Gastroesophageal sphincter (tissue), 4 donors: ENCODE data around the gene HHAT. TPM values are rescaled to one million over a fixed set of nuclear protein-coding genes. Genes with fewer than 3 reads are reported as not detected.
A peak's percentile ranks its signal among the peaks of the same experiment; 100 is the strongest.

Experiments
- ATAC-seq: fragments of 150-250 bp; one replicate; pipeline ENCODE4 v1.9.1; 2016; ENCODE audit warnings: mild to moderate bottlenecking, moderate library complexity
- H3K27ac ChIP-seq, 4 donors: fragments of 200-600 bp; sonication (generic) in 3 of 4; 1 replicate in 3 of 4; 2 replicates in 1 of 4; pipeline ENCODE4 v1.5.1; 2016 to 2019
- H3K27me3 ChIP-seq: fragments of 200-600 bp; sonication (generic); one replicate; pipeline ENCODE4 v1.5.1; 2019
- H3K36me3 ChIP-seq, 2 donors: fragments of 200-600 bp; sonication (generic); one replicate each; pipeline ENCODE4 v1.5.1; 2019; ENCODE audit warnings: control low read depth in 1 of 2
- H3K4me1 ChIP-seq, 3 donors: fragments of 200-600 bp; sonication (generic); 1 replicate in 2 of 3; 2 replicates in 1 of 3; pipeline ENCODE4 v1.5.1; 2016 to 2019; ENCODE audit warnings: control low read depth in 2 of 3
- H3K4me3 ChIP-seq, 2 donors: fragments of 200-600 bp; sonication (generic); one replicate each; pipeline ENCODE4 v1.5.1; 2019; ENCODE audit warnings: mild to moderate bottlenecking in 1 of 2, moderate library complexity in 1 of 2
- H3K9me3 ChIP-seq, 3 donors: fragments of 200-600 bp; sonication (generic); one replicate each; pipeline ENCODE4 v1.5.1; 2017 to 2019; ENCODE audit warnings: control low read depth in 2 of 3
- CTCF ChIP-seq, 4 experiments: fragments of 200-600 bp in 2 of 4; fragments of 450-650 bp in 2 of 4; sonication (generic) in 1 of 4; IDR thresholded peaks; one replicate each; pipeline ENCODE4 v1.5.1; 2017 to 2019; ENCODE audit warnings: antibody characterized with exemption in 4 of 4, mild to moderate bottlenecking in 2 of 4, moderate library complexity in 2 of 4
- EP300 ChIP-seq: sonication (generic); formaldehyde crosslinking; IDR thresholded peaks from one replicate; pipeline ENCODE4 v1.6.1; 2017; ENCODE audit warnings: antibody characterized with exemption, mild to moderate bottlenecking
- POLR2A ChIP-seq, 2 donors: fragments of 450-650 bp; IDR thresholded peaks; one replicate each; pipeline ENCODE4 v1.6.1; 2017; ENCODE audit warnings: antibody characterized with exemption in 2 of 2, mild to moderate bottlenecking in 2 of 2, moderate library complexity in 1 of 2
- POLR2AphosphoS5 ChIP-seq: sonication (generic); formaldehyde crosslinking; IDR thresholded peaks from one replicate; pipeline ENCODE4 v1.6.1; 2017; ENCODE audit warnings: antibody characterized with exemption
- WGBS, 2 donors: methylation state at CpG; one replicate each; pipeline ENCODE4 v1.1.5; 2018; ENCODE audit warnings: low coverage in 1 of 2; 5-methylcytosine and 5-hydroxymethylcytosine counted together
- total RNA-seq, 4 donors: library from RNA; depleted of rRNA; stranded (reverse); fragments of >200 nt; gene quantifications; one replicate each; pipeline ENCODE4 v1.1.0, GENCODE V29; 2016

Gene HHAT
- total RNA-seq, 4 donors from 2014 or later: 1.2 to 2.4 (median 1.9) TPM

- Histone ChIP-seq H3K9me3 (peaks cover 0 to 3% (median 0%) of the 10 kb centered on the region in 3 donors), H3K27ac (no peak overlapping the region), H3K4me1 (no peaks in the 10 kb centered on the region), H3K4me3 (no peak overlapping the region), H3K36me3 (no peaks in the 10 kb centered on the region), H3K27me3 (no peaks in the 10 kb centered on the region)
- no peak for TF ChIP-seq POLR2A (IDR thresholded peaks at IDR 0.05)
- no peak for TF ChIP-seq CTCF (IDR thresholded peaks at IDR 0.05)
- no peak for TF ChIP-seq EP300
- TF ChIP-seq POLR2AphosphoS5: no peak
- WGBS, 2 donors: 60 to 93% methylated on average over 3 to 5 of the region's 6 CpGs
- ATAC-seq: no peak
Measured at GRCh38 chr1:210573141-210573540, 244.4 kb downstream of the HHAT start.

- no peak overlapping the region for H3K27ac ChIP-seq
- H3K36me3 ChIP-seq: no peaks in the 10 kb centered on the region
- no peak for ATAC-seq
- no peak overlapping the region for H3K4me3 ChIP-seq
- 52 to 62% methylated on average over 6 to 10 of the region's 10 CpGs for WGBS, 2 donors
- TF ChIP-seq EP300: no peak
- no peak for TF ChIP-seq CTCF (IDR thresholded peaks at IDR 0.05)
- TF ChIP-seq POLR2A (IDR thresholded peaks at IDR 0.05): no peak
- no peak for TF ChIP-seq POLR2AphosphoS5
- H3K9me3 ChIP-seq: no peaks in the 10 kb centered on the region
- no peaks in the 10 kb centered on the region for H3K27me3 ChIP-seq
- H3K4me1 ChIP-seq: no peaks in the 10 kb centered on the region
Measured at GRCh38 chr1:210582205-210582970, 253.7 kb downstream of the HHAT start.

GRCh38 chr1:210584439-210585113 lies 255.9 kb downstream of the HHAT start:
- peak in 3 of 4 experiments; percentile 36 to 61 (median 44) for TF ChIP-seq CTCF (IDR thresholded peaks at IDR 0.05)
- TF ChIP-seq EP300: no peak
- ATAC-seq: peak; percentile 41
- 11 to 60% methylated on average over 1 to 3 of the region's 3 CpGs for WGBS, 2 donors

GRCh38 chr1:210586771-210587170 lies 258.1 kb downstream of the HHAT start:
- Histone ChIP-seq H3K9me3 (no peaks in the 10 kb centered on the region), H3K27ac (no peak overlapping the region), H3K36me3 (no peaks in the 10 kb centered on the region), H3K4me3 (no peak overlapping the region), H3K27me3 (no peaks in the 10 kb centered on the region), H3K4me1 (no peaks in the 10 kb centered on the region)
- TF ChIP-seq POLR2A (IDR thresholded peaks at IDR 0.05) (no peak), POLR2AphosphoS5 (no peak), EP300 (no peak), CTCF (IDR thresholded peaks at IDR 0.05) (no peak)
- WGBS, 2 donors: 40% methylated on average over 4 of the region's 4 CpGs; no CpG with 5 or more reads in 1 of the 2 donors
- no peak for ATAC-seq

More at GRCh38 chr1:210584439-210585113, 255.9 kb downstream of the HHAT start:
- Histone ChIP-seq H3K4me1 (no peaks in the 10 kb centered on the region), H3K27me3 (no peaks in the 10 kb centered on the region), H3K4me3 (no peak overlapping the region), H3K9me3 (no peaks in the 10 kb centered on the region), H3K36me3 (no peaks in the 10 kb centered on the region), H3K27ac (no peak overlapping the region)

GRCh38 chr1:210587566-210587965 lies 258.9 kb downstream of the HHAT start:
- Histone ChIP-seq H3K36me3 (no peaks in the 10 kb centered on the region), H3K27ac (no peak overlapping the region), H3K4me1 (no peaks in the 10 kb centered on the region), H3K9me3 (no peaks in the 10 kb centered on the region), H3K27me3 (no peaks in the 10 kb centered on the region), H3K4me3 (no peak overlapping the region)
- TF ChIP-seq CTCF (IDR thresholded peaks at IDR 0.05) (no peak), EP300 (no peak), POLR2AphosphoS5 (no peak), POLR2A (IDR thresholded peaks at IDR 0.05) (no peak)
- ATAC-seq: no peak
- WGBS, 2 donors: 90% methylated on average over 4 of the region's 4 CpGs; no CpG with 5 or more reads in 1 of the 2 donors
